ENCODE measurements around the gene VAMP8.

DNA sequence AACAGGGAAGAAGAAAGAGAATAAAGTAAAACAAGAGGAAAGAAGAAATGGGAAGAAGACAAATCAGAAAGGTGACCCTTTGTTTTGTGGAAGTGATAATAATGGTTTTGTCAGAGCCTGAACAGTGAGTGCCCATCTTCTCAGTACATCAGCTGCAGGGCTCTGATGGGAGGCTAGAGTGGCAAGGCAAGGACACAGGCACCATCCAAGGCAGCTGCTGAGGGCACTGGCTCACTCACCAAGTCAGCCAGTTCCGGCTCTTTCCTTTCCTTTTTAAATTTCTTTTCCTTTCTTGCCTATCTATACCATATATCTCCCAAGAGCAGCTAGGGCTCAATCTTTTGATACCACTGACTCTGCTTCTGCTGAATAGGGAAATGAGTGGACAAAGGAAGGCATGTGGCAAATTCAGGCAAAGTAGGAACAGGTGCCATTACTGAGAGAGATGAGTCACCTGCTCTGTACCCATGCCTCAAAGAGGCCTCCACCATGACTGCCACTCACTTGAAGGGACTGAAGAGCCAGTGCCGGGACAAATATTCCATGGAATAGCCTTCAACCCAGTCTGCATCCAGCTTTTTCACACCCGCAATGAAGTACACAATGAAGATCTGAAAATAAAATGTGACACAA, 22.3 kb upstream of the VAMP8 start:
- no peak for TF ChIP-seq JUND (IDR thresholded peaks at IDR 0.05)
- TF ChIP-seq, protein P1, sequence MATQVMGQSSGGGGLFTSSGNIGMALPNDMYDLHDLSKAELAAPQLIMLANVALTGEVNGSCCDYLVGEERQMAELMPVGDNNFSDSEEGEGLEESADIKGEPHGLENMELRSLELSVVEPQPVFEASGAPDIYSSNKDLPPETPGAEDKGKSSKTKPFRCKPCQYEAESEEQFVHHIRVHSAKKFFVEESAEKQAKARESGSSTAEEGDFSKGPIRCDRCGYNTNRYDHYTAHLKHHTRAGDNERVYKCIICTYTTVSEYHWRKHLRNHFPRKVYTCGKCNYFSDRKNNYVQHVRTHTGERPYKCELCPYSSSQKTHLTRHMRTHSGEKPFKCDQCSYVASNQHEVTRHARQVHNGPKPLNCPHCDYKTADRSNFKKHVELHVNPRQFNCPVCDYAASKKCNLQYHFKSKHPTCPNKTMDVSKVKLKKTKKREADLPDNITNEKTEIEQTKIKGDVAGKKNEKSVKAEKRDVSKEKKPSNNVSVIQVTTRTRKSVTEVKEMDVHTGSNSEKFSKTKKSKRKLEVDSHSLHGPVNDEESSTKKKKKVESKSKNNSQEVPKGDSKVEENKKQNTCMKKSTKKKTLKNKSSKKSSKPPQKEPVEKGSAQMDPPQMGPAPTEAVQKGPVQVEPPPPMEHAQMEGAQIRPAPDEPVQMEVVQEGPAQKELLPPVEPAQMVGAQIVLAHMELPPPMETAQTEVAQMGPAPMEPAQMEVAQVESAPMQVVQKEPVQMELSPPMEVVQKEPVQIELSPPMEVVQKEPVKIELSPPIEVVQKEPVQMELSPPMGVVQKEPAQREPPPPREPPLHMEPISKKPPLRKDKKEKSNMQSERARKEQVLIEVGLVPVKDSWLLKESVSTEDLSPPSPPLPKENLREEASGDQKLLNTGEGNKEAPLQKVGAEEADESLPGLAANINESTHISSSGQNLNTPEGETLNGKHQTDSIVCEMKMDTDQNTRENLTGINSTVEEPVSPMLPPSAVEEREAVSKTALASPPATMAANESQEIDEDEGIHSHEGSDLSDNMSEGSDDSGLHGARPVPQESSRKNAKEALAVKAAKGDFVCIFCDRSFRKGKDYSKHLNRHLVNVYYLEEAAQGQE (IDR thresholded peaks at IDR 0.05): no peak
- TF ChIP-seq, protein P2, sequence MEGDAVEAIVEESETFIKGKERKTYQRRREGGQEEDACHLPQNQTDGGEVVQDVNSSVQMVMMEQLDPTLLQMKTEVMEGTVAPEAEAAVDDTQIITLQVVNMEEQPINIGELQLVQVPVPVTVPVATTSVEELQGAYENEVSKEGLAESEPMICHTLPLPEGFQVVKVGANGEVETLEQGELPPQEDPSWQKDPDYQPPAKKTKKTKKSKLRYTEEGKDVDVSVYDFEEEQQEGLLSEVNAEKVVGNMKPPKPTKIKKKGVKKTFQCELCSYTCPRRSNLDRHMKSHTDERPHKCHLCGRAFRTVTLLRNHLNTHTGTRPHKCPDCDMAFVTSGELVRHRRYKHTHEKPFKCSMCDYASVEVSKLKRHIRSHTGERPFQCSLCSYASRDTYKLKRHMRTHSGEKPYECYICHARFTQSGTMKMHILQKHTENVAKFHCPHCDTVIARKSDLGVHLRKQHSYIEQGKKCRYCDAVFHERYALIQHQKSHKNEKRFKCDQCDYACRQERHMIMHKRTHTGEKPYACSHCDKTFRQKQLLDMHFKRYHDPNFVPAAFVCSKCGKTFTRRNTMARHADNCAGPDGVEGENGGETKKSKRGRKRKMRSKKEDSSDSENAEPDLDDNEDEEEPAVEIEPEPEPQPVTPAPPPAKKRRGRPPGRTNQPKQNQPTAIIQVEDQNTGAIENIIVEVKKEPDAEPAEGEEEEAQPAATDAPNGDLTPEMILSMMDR (IDR thresholded peaks at IDR 0.05; ENCODE audit: low read depth, low read length, missing input control): no peak
- TF ChIP-seq RAD21 (IDR thresholded peaks at IDR 0.05): no peak
- TF ChIP-seq EGR1 (IDR thresholded peaks at IDR 0.05; ENCODE audit: low read depth in 2 of 2): no peak
- no peak for TF ChIP-seq YY1 (IDR thresholded peaks at IDR 0.05)
- TF ChIP-seq, protein P3, sequence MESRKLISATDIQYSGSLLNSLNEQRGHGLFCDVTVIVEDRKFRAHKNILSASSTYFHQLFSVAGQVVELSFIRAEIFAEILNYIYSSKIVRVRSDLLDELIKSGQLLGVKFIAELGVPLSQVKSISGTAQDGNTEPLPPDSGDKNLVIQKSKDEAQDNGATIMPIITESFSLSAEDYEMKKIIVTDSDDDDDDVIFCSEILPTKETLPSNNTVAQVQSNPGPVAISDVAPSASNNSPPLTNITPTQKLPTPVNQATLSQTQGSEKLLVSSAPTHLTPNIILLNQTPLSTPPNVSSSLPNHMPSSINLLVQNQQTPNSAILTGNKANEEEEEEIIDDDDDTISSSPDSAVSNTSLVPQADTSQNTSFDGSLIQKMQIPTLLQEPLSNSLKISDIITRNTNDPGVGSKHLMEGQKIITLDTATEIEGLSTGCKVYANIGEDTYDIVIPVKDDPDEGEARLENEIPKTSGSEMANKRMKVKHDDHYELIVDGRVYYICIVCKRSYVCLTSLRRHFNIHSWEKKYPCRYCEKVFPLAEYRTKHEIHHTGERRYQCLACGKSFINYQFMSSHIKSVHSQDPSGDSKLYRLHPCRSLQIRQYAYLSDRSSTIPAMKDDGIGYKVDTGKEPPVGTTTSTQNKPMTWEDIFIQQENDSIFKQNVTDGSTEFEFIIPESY (IDR thresholded peaks at IDR 0.05): no peak
- TF ChIP-seq, protein P4, sequence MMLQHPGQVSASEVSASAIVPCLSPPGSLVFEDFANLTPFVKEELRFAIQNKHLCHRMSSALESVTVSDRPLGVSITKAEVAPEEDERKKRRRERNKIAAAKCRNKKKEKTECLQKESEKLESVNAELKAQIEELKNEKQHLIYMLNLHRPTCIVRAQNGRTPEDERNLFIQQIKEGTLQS (IDR thresholded peaks at IDR 0.05): no peak
- no peak for TF ChIP-seq FOXA1 (IDR thresholded peaks at IDR 0.05)
